Measurements from ENCODE around the gene TMEM252.

GRCh38 chr9:68548241-68548640 is 7.6 kb upstream of the TMEM252 start:
- TF ChIP-seq CTCF (conservative IDR thresholded peaks at IDR 0.05; ENCODE audit: low read length) (no peak), EZH2phosphoT487 (IDR thresholded peaks at IDR 0.05; ENCODE audit: borderline replicate concordance, low read depth, low read length) (no peak)
